Stimulated activated naive CD8-positive, alpha-beta T cell treated with anti-CD3 and anti-CD28 coated beads, Interleukin-15, Interleukin-2, amounts not matched to agents 100 ng/mL and 50 ng/mL, for 24 hours (primary cell): ENCODE data around the gene POLR2F.

Experiments
- H3K27ac Mint-ChIP-seq: one replicate; pipeline ENCODE4 v1.8.0; 2021; ENCODE audit warnings: mild to moderate bottlenecking, mixed read lengths
- H3K27me3 Mint-ChIP-seq: one replicate; pipeline ENCODE4 v1.8.0; 2021; ENCODE audit warnings: mixed read lengths
- H3K36me3 Mint-ChIP-seq: one replicate; pipeline ENCODE4 v1.8.0; 2021; ENCODE audit warnings: low read depth, mixed read lengths
- H3K4me1 Mint-ChIP-seq: one replicate; pipeline ENCODE4 v1.8.0; 2021; ENCODE audit warnings: low read depth, mixed read lengths
- H3K4me3 Mint-ChIP-seq: one replicate; pipeline ENCODE4 v1.8.0; 2021; ENCODE audit warnings: mild to moderate bottlenecking, mixed read lengths
- H3K9me3 Mint-ChIP-seq: one replicate; pipeline ENCODE4 v1.8.0; 2021; ENCODE audit warnings: mixed read lengths

The POLR2F gene

DNA sequence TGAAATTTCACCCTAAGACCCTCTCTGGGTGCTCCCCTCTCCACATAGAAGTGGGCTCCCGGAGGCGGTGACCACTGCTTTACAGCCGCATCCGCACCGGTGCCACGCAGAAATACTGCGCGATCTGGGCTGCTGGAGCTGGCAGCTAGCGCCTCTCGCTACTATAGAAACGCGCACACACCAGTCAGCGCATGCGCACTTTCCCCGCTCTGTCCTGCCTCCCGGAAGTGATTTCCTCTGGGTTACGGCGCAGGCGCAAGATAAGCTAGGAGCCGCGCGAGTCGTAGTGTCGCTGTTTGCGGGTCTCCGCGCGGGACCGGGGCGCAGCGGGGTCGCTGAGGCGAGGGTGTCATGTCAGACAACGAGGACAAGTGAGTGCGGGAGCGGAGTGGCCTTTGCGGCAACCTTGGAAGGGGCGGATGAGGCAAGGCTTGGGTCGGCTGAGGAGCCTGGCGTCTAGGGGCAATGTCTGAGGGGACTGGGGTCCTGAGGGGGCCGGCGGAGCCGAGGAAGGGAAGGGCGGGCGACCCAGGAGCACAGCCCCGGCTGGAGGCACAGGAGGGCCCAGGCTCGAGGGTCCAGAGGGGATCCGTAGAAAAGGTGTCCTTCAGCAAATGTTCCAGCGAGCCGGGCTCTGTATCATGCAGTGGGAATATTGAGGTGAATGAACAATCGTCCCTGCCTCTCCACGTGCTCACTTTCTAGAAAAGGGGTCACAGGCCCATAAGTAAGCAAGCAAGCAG, at the start of gene POLR2F, which contains the start of gene C22orf23:
Gene POLR2F, plus strand, starts transcription at position 263 of the 743 bp plus-strand sequence. Its CDS starts 89 bp downstream, at position 352.
Gene C22orf23, minus strand, starts transcription at position 165 of the 743 bp plus-strand sequence. CDS start 452 bp downstream, outside the sequence.
- H3K27me3 Mint-ChIP-seq, result peaks cover 14% of the 10 kb centered on the region
- H3K36me3 Mint-ChIP-seq, result peaks cover 29% of the 10 kb centered on the region
- peak within 1 kb of the TSS; percentile 97 for H3K27ac Mint-ChIP-seq
- H3K4me3 Mint-ChIP-seq, result peak within 1 kb of the TSS; percentile 99
- H3K4me1 Mint-ChIP-seq, result peaks cover 31% of the 10 kb centered on the region
- no peaks in the 10 kb centered on the region for H3K9me3 Mint-ChIP-seq

DNA sequence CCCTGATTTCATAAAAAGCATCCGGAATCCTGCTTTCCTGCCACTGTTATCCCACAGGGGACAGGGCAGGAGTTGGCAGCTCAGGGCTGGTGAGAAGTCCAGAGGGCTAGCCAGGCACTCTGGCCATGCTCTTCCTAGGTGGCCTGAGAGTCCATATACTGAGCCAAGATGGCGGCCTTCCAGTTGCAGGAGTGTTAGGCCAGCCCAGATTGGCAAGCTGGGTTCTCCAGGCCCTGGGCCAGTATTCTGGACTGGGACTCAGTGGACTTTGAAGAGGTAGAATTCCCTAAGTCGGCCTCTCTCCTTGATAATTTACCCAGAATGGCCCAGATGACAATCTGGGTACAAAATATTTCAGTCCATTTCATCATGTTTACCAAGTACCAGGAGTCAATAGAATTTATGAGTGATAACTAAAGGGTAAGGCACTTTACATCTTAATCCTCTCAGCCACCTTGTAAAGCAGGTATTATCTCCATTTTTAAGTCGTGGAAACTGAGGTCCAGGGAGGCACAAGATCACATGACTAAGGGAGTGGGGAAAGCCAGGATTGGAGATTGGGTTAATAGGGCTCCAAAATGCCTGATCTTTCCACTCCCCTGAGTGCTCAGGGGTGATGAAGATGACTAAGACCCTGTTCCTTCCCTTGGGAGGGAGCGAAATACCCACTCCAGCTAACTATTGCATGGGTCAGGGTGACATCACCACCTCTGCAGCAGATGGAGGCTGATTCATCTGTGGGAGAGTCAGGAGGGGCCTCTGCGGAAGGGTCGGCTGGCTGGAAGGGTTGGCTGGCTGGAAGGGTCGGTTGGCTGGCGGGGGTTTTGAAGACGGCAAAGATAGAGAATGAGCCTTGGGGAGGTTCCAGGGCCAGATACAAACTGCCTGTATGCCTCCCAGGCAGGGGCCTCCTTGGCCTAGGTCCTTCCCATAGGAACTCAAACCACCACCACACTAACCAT, 48.6 kb upstream of the POLR2F start:
- H3K36me3 Mint-ChIP-seq, result no peaks in the 10 kb centered on the region
- peak overlapping the region; percentile 77 for H3K27ac Mint-ChIP-seq
- H3K4me3 Mint-ChIP-seq, result peak overlapping the region; percentile 74
- no peaks in the 10 kb centered on the region for H3K27me3 Mint-ChIP-seq
- no peaks in the 10 kb centered on the region for H3K9me3 Mint-ChIP-seq
- H3K4me1 Mint-ChIP-seq, result peaks cover 24% of the 10 kb centered on the region

- Mint-ChIP-seq H3K36me3 (no peaks in the 10 kb centered on the region), H3K27ac (peak within 1 kb of the TSS; percentile 77), H3K9me3 (no peaks in the 10 kb centered on the region), H3K27me3 (no peaks in the 10 kb centered on the region), H3K4me3 (peak within 1 kb of the TSS; percentile 74), H3K4me1 (peaks cover 24% of the 10 kb centered on the region)
These were observed 47.8 kb upstream of the POLR2F start, which contains the start of gene MICALL1 for GRCh38 chr22:37905534-37906363. TSS of gene MICALL1 (plus strand) at chr22:37906297. CDS start at chr22:37906423, 126 bp downstream.

GRCh38 chr22:37906364-37907008, 47.0 kb upstream of the POLR2F start:
- Mint-ChIP-seq H3K27me3 (no peaks in the 10 kb centered on the region), H3K27ac (peak overlapping the region; percentile 61), H3K36me3 (no peaks in the 10 kb centered on the region), H3K9me3 (no peaks in the 10 kb centered on the region), H3K4me1 (peaks cover 24% of the 10 kb centered on the region), H3K4me3 (peak overlapping the region; percentile 67)

- Mint-ChIP-seq H3K4me1 (peaks cover 24% of the 10 kb centered on the region), H3K4me3 (peak overlapping the region; percentile 67), H3K27ac (peak overlapping the region; percentile 69), H3K9me3 (no peaks in the 10 kb centered on the region), H3K36me3 (no peaks in the 10 kb centered on the region), H3K27me3 (no peaks in the 10 kb centered on the region)
These were observed 46.2 kb upstream of the POLR2F start for GRCh38 chr22:37907036-37907954.

DNA sequence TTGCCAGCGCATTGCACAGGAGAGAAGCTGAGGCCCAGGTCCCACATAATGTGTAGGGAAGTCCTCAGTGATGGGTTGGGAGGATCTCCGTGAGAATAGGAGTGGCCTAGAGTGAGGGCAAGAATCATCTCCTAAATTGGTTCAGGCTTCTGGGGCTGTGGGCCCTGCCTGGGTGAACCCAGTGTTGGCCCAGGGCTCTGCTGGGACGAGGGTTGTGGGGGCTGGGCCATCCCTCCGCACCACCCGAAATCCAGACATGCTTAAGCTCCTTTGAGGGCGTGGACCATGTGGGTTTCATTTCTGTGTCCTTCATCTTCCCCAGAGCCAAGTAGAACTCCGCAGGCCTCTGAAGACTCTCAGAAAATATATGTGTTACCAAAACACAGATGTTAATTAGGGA, 43.7 kb upstream of the POLR2F start:
- no peaks in the 10 kb centered on the region for H3K27me3 Mint-ChIP-seq
- no peaks in the 10 kb centered on the region for H3K36me3 Mint-ChIP-seq
- H3K27ac Mint-ChIP-seq, result no peak overlapping the region
- H3K4me3 Mint-ChIP-seq, result no peak overlapping the region
- no peaks in the 10 kb centered on the region for H3K9me3 Mint-ChIP-seq
- peaks cover 23% of the 10 kb centered on the region for H3K4me1 Mint-ChIP-seq

GRCh38 chr22:37910890-37911672, 42.4 kb upstream of the POLR2F start:
- H3K27ac Mint-ChIP-seq, result no peak overlapping the region
- H3K27me3 Mint-ChIP-seq, result no peaks in the 10 kb centered on the region
- no peaks in the 10 kb centered on the region for H3K9me3 Mint-ChIP-seq
- no peak overlapping the region for H3K4me3 Mint-ChIP-seq
- no peaks in the 10 kb centered on the region for H3K36me3 Mint-ChIP-seq
- peaks cover 14% of the 10 kb centered on the region for H3K4me1 Mint-ChIP-seq

- no peaks in the 10 kb centered on the region for H3K36me3 Mint-ChIP-seq
These were observed 41.8 kb upstream of the POLR2F start for GRCh38 chr22:37911697-37912096.

DNA sequence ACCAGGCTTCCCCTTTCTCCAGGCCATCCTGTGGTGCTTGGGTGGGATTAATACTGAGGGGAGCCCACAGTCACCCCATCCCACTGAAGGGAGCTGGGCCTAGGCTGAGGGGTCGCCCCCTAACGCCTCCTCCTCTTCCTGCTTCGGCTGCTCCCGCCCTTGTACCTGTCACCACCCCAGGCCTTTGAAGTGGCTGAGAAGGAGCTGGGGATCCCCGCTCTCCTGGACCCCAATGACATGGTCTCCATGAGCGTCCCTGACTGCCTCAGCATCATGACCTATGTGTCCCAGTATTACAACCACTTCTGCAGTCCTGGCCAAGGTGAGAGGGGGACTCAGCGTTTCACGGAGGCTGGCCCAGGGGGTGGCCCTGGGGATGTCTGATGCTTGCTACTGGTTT, 41.3 kb upstream of the POLR2F start:
- no peaks in the 10 kb centered on the region for H3K36me3 Mint-ChIP-seq
- H3K4me1 Mint-ChIP-seq, result peaks cover 9% of the 10 kb centered on the region
- no peak overlapping the region for H3K27ac Mint-ChIP-seq
- no peak overlapping the region for H3K4me3 Mint-ChIP-seq
- H3K9me3 Mint-ChIP-seq, result no peaks in the 10 kb centered on the region
- H3K27me3 Mint-ChIP-seq, result no peaks in the 10 kb centered on the region

More at GRCh38 chr22:37911697-37912096, 41.8 kb upstream of the POLR2F start:
- Mint-ChIP-seq H3K27ac (no peak overlapping the region), H3K9me3 (no peaks in the 10 kb centered on the region), H3K4me3 (no peak overlapping the region), H3K4me1 (peaks cover 14% of the 10 kb centered on the region), H3K27me3 (no peaks in the 10 kb centered on the region)

GRCh38 chr22:37913233-37913721, 40.2 kb upstream of the POLR2F start:
- Mint-ChIP-seq H3K9me3 (no peaks in the 10 kb centered on the region), H3K36me3 (no peaks in the 10 kb centered on the region), H3K27ac (no peak overlapping the region), H3K27me3 (no peaks in the 10 kb centered on the region), H3K4me3 (no peak overlapping the region), H3K4me1 (no peaks in the 10 kb centered on the region)

DNA sequence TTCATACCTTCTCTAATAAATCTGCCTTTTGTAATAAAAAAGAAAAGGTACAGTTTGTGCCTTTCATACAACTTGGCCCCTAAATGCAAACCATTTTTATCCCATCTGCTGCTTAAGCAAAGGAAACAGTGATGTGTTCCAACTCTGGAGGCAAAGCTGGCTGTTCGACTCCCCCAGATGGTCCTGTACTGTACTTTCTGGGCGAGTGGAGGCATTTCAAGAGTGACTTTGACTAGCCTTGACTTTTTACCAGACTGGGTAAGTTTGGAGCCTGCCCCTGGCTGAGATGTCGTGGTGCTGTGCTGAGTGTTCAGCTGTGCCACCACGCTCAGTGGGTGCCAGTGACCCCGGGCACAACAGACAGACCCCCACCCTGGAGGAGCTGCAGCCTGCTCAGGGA, 37.2 kb upstream of the POLR2F start:
- no peaks in the 10 kb centered on the region for H3K27me3 Mint-ChIP-seq

GRCh38 chr22:37917874-37918548, 35.5 kb upstream of the POLR2F start:
- Mint-ChIP-seq H3K4me3 (no peak overlapping the region), H3K9me3 (no peaks in the 10 kb centered on the region), H3K27ac (no peak overlapping the region), H3K36me3 (peaks cover 9% of the 10 kb centered on the region), H3K4me1 (peaks cover 5% of the 10 kb centered on the region), H3K27me3 (no peaks in the 10 kb centered on the region)

More for the DNA sequence above, 37.2 kb upstream of the POLR2F start:
- Mint-ChIP-seq H3K36me3 (peaks cover 5% of the 10 kb centered on the region), H3K4me1 (peaks cover 5% of the 10 kb centered on the region), H3K9me3 (no peaks in the 10 kb centered on the region), H3K27ac (no peak overlapping the region), H3K4me3 (no peak overlapping the region)
